IMR-90 (cell line): ENCODE measurements around the gene SALL2. TPM values are rescaled to one million over a fixed set of nuclear protein-coding genes. Genes with fewer than 3 reads are reported as not detected.

Experiments used
- ATAC-seq: fragments of 200-7000 bp; cut with Tn5 transposase; 2 replicates; pipeline ENCODE4 v1.9.1; 2020; ENCODE audit warnings: low read depth, mild to moderate bottlenecking, moderate library complexity
- BruUV-seq: library from RNA; stranded (reverse); fragments of 400-500 nt; replicated peaks from 2 replicates; lab custom pipeline; 2021; lab: Mats Ljungman, UMichigan
- CTCF ChIA-PET: fragments of 300-600 bp; formaldehyde crosslinking; extraction: SDS; loops from one replicate; lab custom pipeline; 2021; ENCODE audit warnings: antibody characterized with exemption; lab: Yijun Ruan, JAX
- POLR2A ChIA-PET: fragments of 300-600 bp; sonication (Branson Sonifier 250); formaldehyde crosslinking; loops from one replicate; lab custom pipeline; 2022; ENCODE audit warnings: antibody characterized with exemption; ENCODE audit not compliant: unreplicated experiment; lab: Charles Lee
- DNase-seq: peaks from one replicate; pipeline ENCODE4 v3.0.0; 2013
- H2AFZ ChIP-seq: replicated peaks from 2 replicates; pipeline ENCODE3; 2013; ENCODE audit warnings: low read length, mild to moderate bottlenecking; ENCODE audit not compliant: poor library complexity
- H2AK5ac ChIP-seq: 2 replicates; pipeline ENCODE4 v1.6.1; 2013; ENCODE audit warnings: low read depth, low read length, inconsistent platforms
- H2AK9ac ChIP-seq: replicated peaks from 2 replicates; pipeline ENCODE3; 2013; ENCODE audit warnings: mild to moderate bottlenecking, low read depth, low read length, moderate library complexity; ENCODE audit not compliant: poor library complexity
- H2BK120ac ChIP-seq: 2 replicates; pipeline ENCODE4 v1.6.1; 2013; ENCODE audit warnings: low read depth, low read length, inconsistent platforms
- H2BK15ac ChIP-seq: 3 replicates; pipeline ENCODE4 v1.6.1; 2013; ENCODE audit warnings: low read depth, low read length, inconsistent platforms
- H2BK20ac ChIP-seq: 2 replicates; pipeline ENCODE4 v1.6.1; 2013; ENCODE audit warnings: low read depth, mild to moderate bottlenecking, inconsistent platforms, low read length, moderate library complexity
- H2BK5ac ChIP-seq: 2 replicates; pipeline ENCODE4 v1.6.1; 2013; ENCODE audit warnings: mild to moderate bottlenecking, low read depth, low read length, inconsistent platforms; ENCODE audit not compliant: poor library complexity, severe bottlenecking
- H3K14ac ChIP-seq: replicated peaks from 2 replicates; pipeline ENCODE4 v1.6.1; 2013; ENCODE audit warnings: low read depth, low read length, inconsistent platforms
- H3K18ac ChIP-seq: 2 replicates; pipeline ENCODE4 v1.6.1; 2013; ENCODE audit warnings: low read depth, low read length, control low read depth
- H3K23ac ChIP-seq: 2 replicates; pipeline ENCODE4 v1.6.1; 2013; ENCODE audit warnings: low read depth, low read length, inconsistent platforms
- H3K27ac ChIP-seq: 2 replicates; pipeline ENCODE4 v1.5.1; 2013; ENCODE audit warnings: mild to moderate bottlenecking, control low read depth, low read length; ENCODE audit not compliant: insufficient read depth
- H3K27me3 ChIP-seq: 2 replicates; pipeline ENCODE4 v1.6.1; 2013; ENCODE audit warnings: low read length; ENCODE audit not compliant: control insufficient read depth, insufficient read depth
- H3K36me3 ChIP-seq: 2 replicates; pipeline ENCODE4 v1.6.1; 2013; ENCODE audit warnings: low read length, mixed read lengths; ENCODE audit not compliant: control insufficient read depth, insufficient read depth
- H3K4ac ChIP-seq: 2 replicates; pipeline ENCODE4 v1.6.1; 2013; ENCODE audit warnings: low read depth, low read length, inconsistent platforms
- H3K4me1 ChIP-seq: 2 replicates; pipeline ENCODE4 v1.6.1; 2013; ENCODE audit warnings: low read length, mixed read lengths; ENCODE audit not compliant: control insufficient read depth, insufficient read depth
- H3K4me2 ChIP-seq: 2 replicates; pipeline ENCODE4 v1.6.1; 2013; ENCODE audit warnings: low read depth, mild to moderate bottlenecking, control low read depth, low read length, moderate library complexity
- H3K4me3 ChIP-seq: 2 replicates; pipeline ENCODE4 v1.5.1; 2013; ENCODE audit warnings: low read depth, mild to moderate bottlenecking, control low read depth, low read length, moderate library complexity; ENCODE audit not compliant: insufficient read depth
- H3K56ac ChIP-seq: 2 replicates; pipeline ENCODE4 v1.6.1; 2013; ENCODE audit warnings: low read length, inconsistent platforms; ENCODE audit not compliant: insufficient read depth; ENCODE audit errors: extremely low read depth
- H3K79me1 ChIP-seq, 2 experiments: 2 replicates each; pipeline ENCODE4 v1.6.1; 2013; ENCODE audit warnings: low read length in 2 of 2, inconsistent platforms in 1 of 2, low read depth in 1 of 2
- H3K9ac ChIP-seq: 2 replicates; pipeline ENCODE4 v1.6.1; 2013; ENCODE audit warnings: low read depth, low read length, control low read depth
- H3K9me1 ChIP-seq: 2 replicates; pipeline ENCODE4 v1.6.1; 2013; ENCODE audit warnings: low read length, inconsistent platforms; ENCODE audit not compliant: insufficient read depth
- H3K9me3 ChIP-seq: 2 replicates; pipeline ENCODE4 v1.6.1; 2013; ENCODE audit warnings: low read length; ENCODE audit not compliant: control insufficient read depth, insufficient read depth
- H4K20me1 ChIP-seq: 2 replicates; pipeline ENCODE4 v1.6.1; 2013; ENCODE audit warnings: low read length, inconsistent platforms; ENCODE audit not compliant: insufficient read depth
- H4K5ac ChIP-seq: 2 replicates; pipeline ENCODE4 v1.6.1; 2013; ENCODE audit warnings: mild to moderate bottlenecking, low read depth, low read length, control low read depth
- H4K8ac ChIP-seq, 2 experiments: 2 replicates each; pipeline ENCODE4 v1.6.1; 2013; ENCODE audit warnings: low read depth in 2 of 2, low read length in 2 of 2, control low read depth in 1 of 2, inconsistent platforms in 1 of 2
- H4K91ac ChIP-seq: 2 replicates; pipeline ENCODE4 v1.6.1; 2013; ENCODE audit warnings: low read depth, low read length, inconsistent platforms; ENCODE audit not compliant: insufficient read depth
- NFE2L2 ChIP-seq: fragments of 150-350 bp; IDR thresholded peaks from 2 replicates; pipeline ENCODE4 v1.6.1; 2016; ENCODE audit warnings: low read depth, mild to moderate bottlenecking, low read length
- WGBS, 2 experiments: methylation state at CpG; one replicate each; pipeline versions ENCODE4 v1.1.5 to v1.1.7; 2013; ENCODE audit warnings: missing lambda C conversion rate in 2 of 2; ENCODE audit not compliant: insufficient read length in 1 of 2; ENCODE audit errors: extremely low coverage in 2 of 2; 5-methylcytosine and 5-hydroxymethylcytosine counted together
- dilution Hi-C: fragments of 300-500 bp; cut with HindIII; formaldehyde crosslinking; loops from one replicate; pipeline ENCODE4 v1.14.3; 2018; ENCODE audit warnings: low sequenced_read_pairs; ENCODE audit not compliant: unreplicated experiment
- in situ Hi-C: fragments of 300-500 bp; cut with MboI; formaldehyde crosslinking; loops from 3 replicates; pipeline ENCODE4 v1.14.3; 2019; ENCODE audit warnings: low sequenced_read_pairs, inconsistent platforms, mixed read lengths
- intact Hi-C: fragments of 100-400 bp; cut with micrococcal nuclease; formaldehyde crosslinking; loops from 2 replicates; pipeline ENCODE4 v1.10.0; 2022
- polyA plus RNA-seq, 3 experiments: library from polyadenylated mRNA; depleted of rRNA; stranded (reverse); fragments of >200 nt; gene quantifications; 2 replicates each; pipeline ENCODE4 v1.2.3, GENCODE V29; 2012; ENCODE audit warnings: low replicate concordance in 1 of 3
- total RNA-seq: library from RNA; depleted of rRNA; stranded (reverse); fragments of >200 nt; gene quantifications from 2 replicates; pipeline ENCODE4 v1.2.3, GENCODE V29; 2012

Gene SALL2
- total and polyA plus RNA-seq, 2 of the 4 experiments (the other 2 are of a cell fraction) = 2.9 to 10.1 TPM

DNA sequence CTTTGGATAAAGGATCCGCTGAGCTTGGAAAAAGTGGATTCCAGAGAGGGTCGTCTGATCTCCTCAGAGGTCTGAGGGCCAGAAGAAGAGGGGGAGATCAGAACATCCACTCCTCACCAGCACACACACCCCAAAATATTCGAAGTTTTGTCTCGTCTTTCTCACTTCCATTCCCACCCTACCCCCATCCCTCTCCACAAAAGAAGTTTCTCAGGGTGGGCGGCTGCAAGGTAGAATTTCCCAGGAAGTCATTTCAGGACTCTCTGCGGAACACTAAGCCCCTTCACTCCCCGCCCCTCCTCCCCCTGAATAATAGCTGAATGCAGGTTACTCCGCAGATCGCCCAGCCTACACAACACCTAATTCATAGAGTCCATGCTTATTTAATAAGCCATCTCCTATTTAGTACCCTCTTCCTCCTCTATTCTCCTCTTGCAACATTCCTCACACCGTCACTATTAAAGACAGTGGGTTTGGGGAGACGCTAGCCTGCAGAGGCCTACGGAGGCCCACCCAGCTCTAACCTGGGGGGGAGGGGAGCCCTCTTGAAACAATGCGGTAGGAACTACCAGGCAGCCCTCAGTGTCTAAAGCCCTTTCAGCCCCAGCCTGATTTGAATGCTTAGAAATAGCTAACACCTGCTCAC is 649 bp upstream of the SALL2 start:
- intact Hi-C loops = no loop called here
- ATAC-seq = no peak

More for the DNA sequence above, 649 bp upstream of the SALL2 start:
- H3K27ac ChIP-seq = no peak overlapping the region
- H2AK5ac ChIP-seq = no peak overlapping the region
- H4K91ac ChIP-seq = no peak overlapping the region
- no peak overlapping the region for H3K9ac ChIP-seq
- H3K4ac ChIP-seq = no peak overlapping the region
- peaks cover 15% of the 10 kb centered on the region; the same call in 1 of the 2 replicates for H3K36me3 ChIP-seq
- DNase-seq = no peak
- ChIA-PET CTCF (interaction anchor here (0.6 to 1.5 kb wide), 4 partner anchors 10 to 30 kb away, joined by 4 to 11 read pairs (median 4); partner anchors contain the start of gene METTL3), POLR2A (interaction anchor here (0.6 to 1.1 kb wide), 3 partner anchors 8 to 16 kb away, joined by 3 to 4 read pairs (median 3); partner anchors contain the start of gene METTL3)
- no peak overlapping the region for H3K14ac ChIP-seq
- in situ Hi-C loops = no loop called here
- WGBS, 2 experiments = 37% methylated on average over 3 of the region's 13 CpGs; no CpG with 5 or more reads in 1 of the 2 experiments
- TF ChIP-seq NFE2L2 = no peak
- H3K79me1 ChIP-seq = peaks cover 0 to 19% of the 10 kb centered on the region in 2 experiments; a peak in 2 of 4 replicates
- H2BK20ac ChIP-seq = no peak overlapping the region
- H4K5ac ChIP-seq = no peak overlapping the region
- H3K9me3 ChIP-seq = no peaks in the 10 kb centered on the region
- no peak overlapping the region for H2BK15ac ChIP-seq
- H3K4me2 ChIP-seq = peak overlapping the region; percentile 95
- H4K20me1 ChIP-seq = no peaks in the 10 kb centered on the region; the same call in 1 of the 2 replicates
- H2BK5ac ChIP-seq = no peak overlapping the region
- peaks cover 7% of the 10 kb centered on the region for H3K27me3 ChIP-seq
- H2BK120ac ChIP-seq = no peak overlapping the region
- H3K4me3 ChIP-seq = peak overlapping the region; percentile 100
- no peak overlapping the region for H3K56ac ChIP-seq
- dilution Hi-C loops = no loop called here
- H3K9me1 ChIP-seq = peaks cover 4% of the 10 kb centered on the region
- H3K4me1 ChIP-seq = peaks cover 2% of the 10 kb centered on the region
- H4K8ac ChIP-seq = 0 out of 4 replicates have a peak overlapping the region, but pooled peaks of 1 of the 2 experiments have one; percentile 14
- H3K18ac ChIP-seq = no peak overlapping the region
- BruUV-seq = no TSS peak
- H2AK9ac ChIP-seq = peak overlapping the region; percentile 58
- H3K23ac ChIP-seq = no peak overlapping the region
- peak overlapping the region; percentile 96 for H2AFZ ChIP-seq
